IPS-11a (cell line): ENCODE data around the gene MKNK1.
"Not testable (repeated sequence)": the region's sequence is repeated elsewhere in the genome, so short reads cannot be mapped to it uniquely, and the experiment has no call there.

Experiments
- H3K4me3 ChIP-seq: one replicate; pipeline ENCODE4 v1.5.1; 2013; ENCODE audit warnings: low read depth, low read length, control low read depth

Gene MKNK1

GRCh38 chr1:46603858-46604549 is at the start of gene MKNK1:
MKNK1 (minus strand) TSS chr1:46604268; CDS start chr1:46583327, 20,941 bp downstream.
- H3K4me3 ChIP-seq = peak within 1 kb of the TSS; percentile 76

DNA sequence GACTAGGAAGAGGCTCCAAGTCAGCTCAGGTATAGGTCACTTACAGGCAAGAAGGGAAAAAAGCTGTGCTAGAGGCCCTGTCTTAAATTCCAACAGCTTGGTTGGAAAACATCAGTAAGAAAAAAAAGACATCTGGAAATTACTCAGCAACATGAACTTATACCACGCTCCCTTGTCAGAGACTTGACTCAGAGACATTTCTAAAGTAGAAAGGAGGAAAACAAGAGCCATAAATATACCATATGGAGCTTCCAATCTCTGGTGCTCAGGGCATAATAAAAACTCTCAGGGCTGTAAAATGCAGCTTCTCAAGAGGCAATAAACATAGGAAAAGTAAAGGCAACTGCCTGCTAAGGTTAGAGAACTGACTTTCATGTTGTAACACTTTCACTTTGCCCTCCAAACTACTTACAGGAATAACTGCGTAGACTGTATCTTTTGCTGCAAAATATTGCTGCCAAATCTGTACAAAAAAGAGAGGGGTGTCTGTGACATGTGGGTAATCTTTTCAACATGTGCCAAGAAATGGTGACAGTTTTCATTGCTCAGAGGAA is 49.4 kb upstream of the MKNK1 start:
- H3K4me3 ChIP-seq = no peak overlapping the region

GRCh38 chr1:46652321-46653100 is 48.4 kb upstream of the MKNK1 start:
- no peak overlapping the region for H3K4me3 ChIP-seq

GRCh38 chr1:46651152-46651551 is 47.1 kb upstream of the MKNK1 start:
- not testable (repeated sequence) for H3K4me3 ChIP-seq

DNA sequence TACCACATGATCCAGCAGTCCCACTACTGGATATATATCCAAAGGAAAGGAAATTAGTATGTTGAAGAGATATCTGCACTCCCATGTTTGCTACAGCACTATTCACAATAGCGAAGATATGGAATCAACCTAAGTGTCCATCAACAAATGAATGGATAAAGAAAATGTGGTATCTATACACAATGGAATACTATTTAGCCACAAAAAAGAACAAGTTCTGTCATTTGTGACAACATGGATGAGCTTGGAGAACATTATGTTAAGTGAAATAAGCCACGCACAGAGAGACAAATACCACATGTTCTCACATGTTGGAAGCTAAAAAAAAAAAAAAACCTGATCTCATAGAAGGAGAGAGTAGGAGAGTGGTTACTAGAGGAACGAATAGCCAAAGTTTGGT is 46.4 kb upstream of the MKNK1 start:
- no peak overlapping the region for H3K4me3 ChIP-seq

- no peak overlapping the region for H3K4me3 ChIP-seq
These were observed 45.7 kb upstream of the MKNK1 start for GRCh38 chr1:46649764-46650163.

DNA sequence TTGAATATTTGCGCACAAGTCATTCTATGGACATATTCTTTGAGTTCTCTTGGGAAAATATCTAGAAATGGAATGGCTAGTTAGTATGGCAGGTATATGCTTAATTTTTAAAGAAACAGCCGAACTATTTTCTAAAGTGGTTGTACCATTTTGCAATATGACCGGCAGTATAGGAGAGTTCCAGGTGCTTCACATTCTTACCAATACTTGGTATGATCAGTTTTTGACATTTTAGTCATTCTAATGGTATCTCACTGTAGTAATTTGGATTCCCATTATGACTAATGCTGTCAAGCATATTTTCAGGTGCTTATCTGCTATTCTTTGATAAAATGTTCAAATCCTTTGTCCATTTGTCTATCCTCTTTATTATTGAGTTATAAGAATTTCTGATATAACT is 43.5 kb upstream of the MKNK1 start:
- H3K4me3 ChIP-seq = no peak overlapping the region

GRCh38 chr1:46646844-46647243 is 42.8 kb upstream of the MKNK1 start:
- H3K4me3 ChIP-seq = no peak overlapping the region

- no peak overlapping the region for H3K4me3 ChIP-seq
These were observed 42.3 kb upstream of the MKNK1 start for GRCh38 chr1:46646331-46646730.

- no peak overlapping the region for H3K4me3 ChIP-seq
These were observed 41.7 kb upstream of the MKNK1 start for GRCh38 chr1:46645815-46646214.

- no peak overlapping the region for H3K4me3 ChIP-seq
These were observed 39.3 kb upstream of the MKNK1 start for GRCh38 chr1:46643368-46643775.

DNA sequence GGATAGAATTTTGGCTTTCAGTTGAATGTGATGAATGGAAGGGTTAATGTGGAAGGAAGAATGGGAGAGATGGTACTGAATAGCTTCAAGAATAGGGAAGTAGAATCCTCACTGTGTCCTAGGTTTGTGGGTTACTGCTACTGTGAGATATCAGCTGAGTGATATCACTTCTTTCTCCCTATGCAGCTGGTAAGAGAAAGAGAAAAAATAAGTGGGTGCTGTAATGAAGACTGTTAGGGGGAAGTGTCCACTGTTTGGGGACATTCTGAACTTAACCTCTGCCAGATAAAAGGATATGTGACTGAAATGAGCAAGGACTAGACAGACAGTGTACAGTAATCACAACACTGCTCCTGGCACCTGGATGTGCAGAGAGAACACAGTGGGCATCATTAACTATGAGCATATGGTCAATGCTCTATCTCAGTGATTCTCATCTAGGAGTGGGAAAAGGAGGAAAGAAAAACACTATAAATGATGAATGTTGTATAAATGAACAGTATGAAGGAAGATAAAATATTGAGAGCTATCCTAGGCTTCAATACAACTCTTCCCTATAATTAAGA is 38.1 kb upstream of the MKNK1 start:
- no peak overlapping the region for H3K4me3 ChIP-seq

GRCh38 chr1:46639547-46639946 is 35.5 kb upstream of the MKNK1 start:
- no peak overlapping the region for H3K4me3 ChIP-seq

- no peak overlapping the region for H3K4me3 ChIP-seq
These were observed 34.9 kb upstream of the MKNK1 start for GRCh38 chr1:46638921-46639320.

DNA sequence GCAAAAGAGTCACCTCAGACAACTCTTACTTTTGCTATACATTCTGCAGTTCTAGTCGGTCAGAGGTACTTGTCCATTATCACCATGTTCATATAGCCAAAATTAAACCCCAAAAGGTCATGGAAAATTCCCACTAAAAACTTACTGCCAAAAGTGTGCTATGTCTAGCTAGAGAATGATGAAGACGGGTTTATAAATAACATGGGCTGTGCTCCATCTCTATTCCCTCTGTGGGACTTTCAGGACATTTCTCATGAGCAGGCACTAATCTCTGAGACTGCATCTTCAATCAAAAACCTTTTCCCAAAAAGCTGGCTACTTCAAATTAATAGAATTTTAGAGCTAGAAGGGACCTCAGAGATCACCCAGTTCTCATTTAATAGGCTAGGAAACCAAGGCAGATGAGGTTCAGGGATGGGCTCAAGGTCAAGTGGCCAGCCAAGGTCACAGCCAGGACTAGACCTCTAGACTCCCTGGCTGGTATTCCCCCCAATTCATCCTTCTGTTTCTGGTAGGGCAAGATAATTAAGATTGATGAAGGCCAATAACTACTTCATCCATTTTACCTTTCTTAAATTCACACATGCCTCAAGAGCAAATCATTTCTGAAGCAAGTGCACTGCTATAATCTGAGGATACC is 33.5 kb upstream of the MKNK1 start:
- no peak overlapping the region for H3K4me3 ChIP-seq

- H3K4me3 ChIP-seq = no peak overlapping the region
These were observed 31.1 kb upstream of the MKNK1 start for GRCh38 chr1:46635205-46635604.

- no peak overlapping the region for H3K4me3 ChIP-seq
These were observed 26.7 kb upstream of the MKNK1 start for GRCh38 chr1:46630719-46631118.

- no peak overlapping the region for H3K4me3 ChIP-seq
These were observed 19.9 kb upstream of the MKNK1 start for GRCh38 chr1:46623743-46624644.

DNA sequence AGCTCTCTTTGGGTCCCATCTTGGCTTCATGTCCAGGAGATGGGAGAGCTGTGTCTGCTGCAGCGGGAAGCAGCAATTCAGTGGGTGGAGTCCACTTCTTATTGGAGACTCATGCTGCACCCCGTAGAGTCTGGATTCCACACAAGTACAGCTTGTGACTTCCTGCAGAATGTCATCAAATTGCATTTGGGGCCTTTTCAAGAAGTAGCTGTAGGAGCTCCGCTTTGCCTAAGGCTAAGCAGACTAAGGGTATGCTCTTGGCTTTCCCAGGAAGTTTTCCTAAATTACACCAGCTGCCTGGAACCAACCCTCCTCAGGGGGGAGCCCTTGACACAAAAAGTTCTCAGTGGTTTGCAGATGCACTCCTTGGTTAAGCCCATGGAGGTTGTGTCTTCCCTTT is 18.3 kb upstream of the MKNK1 start:
- no peak overlapping the region for H3K4me3 ChIP-seq

DNA sequence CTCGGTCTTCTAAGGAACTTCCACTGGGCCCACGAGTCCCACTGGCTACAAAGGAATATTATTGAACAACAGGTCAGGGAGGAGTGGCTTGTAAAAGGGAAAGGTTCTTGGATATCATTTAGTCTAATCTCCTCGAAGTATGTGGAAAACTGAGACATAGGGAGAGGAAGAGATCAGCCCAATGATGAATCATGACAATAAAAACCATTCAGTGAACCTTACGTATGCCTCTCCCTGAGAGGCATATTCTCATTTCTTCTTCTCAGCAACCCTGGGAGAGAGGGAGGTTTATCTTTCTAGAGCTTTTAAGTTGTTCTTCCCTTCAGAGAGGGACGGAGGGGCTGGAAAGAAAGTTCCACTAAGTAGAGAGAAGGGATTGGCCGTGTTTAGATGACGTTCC is 17.9 kb upstream of the MKNK1 start:
- no peak overlapping the region for H3K4me3 ChIP-seq
